HCT116 (cell line): ENCODE data around the gene OR2A12. TPM values are rescaled to one million over a fixed set of nuclear protein-coding genes. Genes with fewer than 3 reads are reported as not detected.

Experiments used
- ATAC-seq: fragments of 200-7000 bp; cut with Tn5 transposase; 2 replicates; pipeline ENCODE4 v1.9.1; 2020; ENCODE audit warnings: mild to moderate bottlenecking, moderate library complexity
- BruUV-seq: library from RNA; stranded (reverse); fragments of 400-500 nt; replicated peaks from 2 replicates; lab custom pipeline; 2021; lab: Mats Ljungman, UMichigan
- CTCF ChIA-PET: fragments of 300-600 bp; sonication (Branson Sonifier 250); formaldehyde crosslinking; loops from one replicate; lab custom pipeline; 2021; ENCODE audit warnings: antibody characterized with exemption; lab: Charles Lee
- POLR2A ChIA-PET: fragments of 300-600, 350-600 bp; sonication (Branson Sonifier 250); formaldehyde crosslinking; loops from one replicate; lab custom pipeline; 2021; ENCODE audit warnings: antibody characterized with exemption; lab: Charles Lee
- RAD21 ChIA-PET, 2 experiments: fragments of 300-600 bp; sonication (Branson Sonifier 250); formaldehyde crosslinking; loops; one replicate each; lab custom pipeline; 2023; ENCODE audit warnings: low total read pairs in 2 of 2; ENCODE audit not compliant: uncharacterized antibody in 2 of 2, unreplicated experiment in 2 of 2, low non-redundant PET in 1 of 2; lab: Charles Lee
- DNase-seq: peaks from one replicate; pipeline ENCODE4 v3.0.0-alpha.2; 2010; ENCODE audit warnings: low read depth, low spot score
- H2AFZ ChIP-seq: fragments of 200-600 bp; shearing (Covaris generic), sonication (generic); 2 replicates; pipeline ENCODE4 v1.6.1; 2017; ENCODE audit warnings: low read depth, mixed run types, mixed read lengths, antibody characterized with exemption, low read length; ENCODE audit not compliant: poor library complexity, severe bottlenecking
- H3K27ac ChIP-seq: 2 replicates; pipeline ENCODE4 v1.5.1; 2012; ENCODE audit warnings: low read depth, low read length
- H3K27me3 ChIP-seq: fragments of 200-600 bp; sonication (generic); 2 replicates; pipeline ENCODE4 v1.6.1; 2016; ENCODE audit warnings: mixed run types, low read length, mixed read lengths; ENCODE audit not compliant: insufficient read depth
- H3K36me3 ChIP-seq, 2 experiments: fragments of 200-500 bp in 1 of 2; fragments of 200-600 bp in 1 of 2; sonication (Bioruptor generic) in 1 of 2; sonication (generic) in 1 of 2; 2 replicates each; pipeline versions ENCODE4 v1.5.1 to v1.6.1; 2014 to 2016; ENCODE audit warnings: low read length in 2 of 2, inconsistent platforms in 1 of 2, mixed read lengths in 1 of 2, mixed run types in 1 of 2; ENCODE audit not compliant: insufficient read depth in 2 of 2, control insufficient read depth in 1 of 2
- H3K4me1 ChIP-seq, 2 experiments: fragments of 200-600 bp in 1 of 2; sonication (generic) in 1 of 2; 2 replicates each; pipeline versions ENCODE4 v1.5.1 to v1.6.1; 2012 to 2017; ENCODE audit warnings: low read length in 2 of 2, inconsistent platforms in 1 of 2, mild to moderate bottlenecking in 1 of 2, mixed read lengths in 1 of 2, mixed run types in 1 of 2, moderate library complexity in 1 of 2; ENCODE audit not compliant: insufficient read depth in 2 of 2, control insufficient read depth in 1 of 2
- H3K4me2 ChIP-seq: fragments of 200-600 bp; sonication (generic); 2 replicates; pipeline ENCODE4 v1.6.1; 2017; ENCODE audit warnings: mixed run types, low read length, mixed read lengths
- H3K4me3 ChIP-seq, 2 experiments: fragments of 200-600 bp in 1 of 2; sonication (generic) in 1 of 2; replicated peaks in 1 of 2; 2 replicates each; pipeline ENCODE4 v1.5.1; 2011 to 2016; ENCODE audit warnings: low read length in 2 of 2, control low read depth in 1 of 2, low read depth in 1 of 2, mild to moderate bottlenecking in 1 of 2, mixed read lengths in 1 of 2, mixed run types in 1 of 2
- H3K79me2 ChIP-seq: fragments of 200-600 bp; sonication (generic); 2 replicates; pipeline ENCODE4 v1.6.1; 2017; ENCODE audit warnings: mild to moderate bottlenecking, mixed run types, low read length, moderate library complexity, mixed read lengths; ENCODE audit not compliant: insufficient read depth
- H3K9ac ChIP-seq: fragments of 200-600 bp; sonication (generic); 2 replicates; pipeline ENCODE4 v1.6.1; 2016; ENCODE audit warnings: low read length, mixed read lengths
- H3K9me2 ChIP-seq: fragments of 200-600 bp; sonication (generic), shearing (Covaris generic); 2 replicates; pipeline ENCODE4 v1.6.1; 2017; ENCODE audit warnings: mixed run types, mild to moderate bottlenecking, moderate library complexity; ENCODE audit not compliant: insufficient read depth
- H3K9me3 ChIP-seq, 2 experiments: fragments of 200-500 bp in 1 of 2; fragments of 200-600 bp in 1 of 2; sonication (Bioruptor generic) in 1 of 2; sonication (generic) in 1 of 2; 2 replicates each; pipeline ENCODE4 v1.6.1; 2014 to 2017; ENCODE audit warnings: low read length in 2 of 2, mixed read lengths in 2 of 2, inconsistent platforms in 1 of 2, low read depth in 1 of 2, mild to moderate bottlenecking in 1 of 2, mixed run types in 1 of 2, moderate library complexity in 1 of 2; ENCODE audit not compliant: control insufficient read depth in 1 of 2, insufficient read depth in 1 of 2
- H4K20me1 ChIP-seq: fragments of 200-600 bp; sonication (generic), shearing (Covaris generic); 2 replicates; pipeline ENCODE4 v1.6.1; 2017; ENCODE audit warnings: mixed run types, mild to moderate bottlenecking, moderate library complexity; ENCODE audit not compliant: insufficient read depth
- CBX3 ChIP-seq: IDR thresholded peaks from 2 replicates; pipeline ENCODE4 v1.6.1; 2012; ENCODE audit warnings: low read depth
- ELF1 ChIP-seq: IDR thresholded peaks from 2 replicates; pipeline ENCODE4 v1.6.1; 2012; ENCODE audit warnings: low read depth, borderline replicate concordance
- EZH2 ChIP-seq: fragments of 200-600 bp; sonication (generic); IDR thresholded peaks from 2 replicates; pipeline ENCODE4 v1.6.1; 2017; ENCODE audit warnings: antibody characterized with exemption, mixed run types
- JUND ChIP-seq: IDR thresholded peaks from 2 replicates; pipeline ENCODE4 v1.6.1; 2012
- MAX ChIP-seq: IDR thresholded peaks from 2 replicates; pipeline ENCODE4 v1.6.1; 2012
- POLR2A ChIP-seq: IDR thresholded peaks from 2 replicates; pipeline ENCODE4 v1.7.0; 2011; ENCODE audit warnings: borderline replicate concordance; ENCODE audit not compliant: insufficient read depth, insufficient read length; ENCODE audit errors: extremely low read depth
- RAD21 ChIP-seq: IDR thresholded peaks from 2 replicates; pipeline ENCODE4 v1.6.1; 2012; ENCODE audit warnings: low read depth, mild to moderate bottlenecking
- SIN3A ChIP-seq: IDR thresholded peaks from 2 replicates; pipeline ENCODE4 v1.6.1; 2012; ENCODE audit warnings: low read depth
- SRF ChIP-seq: IDR thresholded peaks from 2 replicates; pipeline ENCODE4 v1.6.1; 2012; ENCODE audit warnings: low read depth
- TCF7L2 ChIP-seq: IDR thresholded peaks from 2 replicates; pipeline ENCODE4 v1.7.0; 2011; ENCODE audit warnings: borderline replicate concordance, inconsistent platforms; ENCODE audit not compliant: insufficient read depth, insufficient read length; ENCODE audit errors: extremely low read depth
- ZBTB33 ChIP-seq: IDR thresholded peaks from 2 replicates; pipeline ENCODE4 v1.6.1; 2011; ENCODE audit warnings: mild to moderate bottlenecking, low read length, moderate library complexity; ENCODE audit not compliant: insufficient replicate concordance; ENCODE audit errors: extremely low read depth
- ZFX ChIP-seq: fragments of 450-650 bp; IDR thresholded peaks from 2 replicates; pipeline ENCODE4 v1.6.1; 2017
- ZNF274 ChIP-seq: fragments of 200-500 bp; sonication (Bioruptor generic); IDR thresholded peaks from 2 replicates; pipeline ENCODE4 v1.6.1; 2014; ENCODE audit warnings: mild to moderate bottlenecking, low read depth, low read length, inconsistent platforms
- intact Hi-C: fragments of 100-400 bp; cut with micrococcal nuclease; formaldehyde crosslinking; loops from 2 replicates; pipeline ENCODE4 v1.10.0; 2022
- total RNA-seq: library from RNA; stranded (reverse); gene quantifications from one replicate; pipeline ENCODE4 v1.2.1, GENCODE V29; 2021; ENCODE audit not compliant: unreplicated experiment

OR2A12 gene
- total RNA-seq, 1 experiment from 2014 or later = not detected

DNA sequence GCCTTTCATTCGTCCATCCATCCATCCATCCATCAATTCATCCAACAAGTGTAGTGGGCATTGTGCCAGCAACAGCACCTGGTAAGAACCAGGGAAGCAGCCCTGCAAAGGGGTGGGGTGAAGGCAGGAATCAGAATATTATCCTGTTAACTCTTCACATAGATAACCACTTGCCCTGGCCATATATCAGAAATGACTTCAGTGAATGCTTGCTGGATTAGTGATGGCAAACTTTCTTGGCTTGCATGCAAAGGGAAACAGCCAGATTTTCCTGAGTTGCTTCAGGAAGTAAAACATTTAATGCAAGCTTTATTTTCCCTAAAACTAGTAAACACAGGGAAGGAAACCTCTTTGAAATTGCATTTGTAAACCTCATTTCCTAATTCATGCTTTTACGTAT lies 36.6 kb upstream of the OR2A12 start:
- DNase-seq = no peak
- H3K4me3 ChIP-seq = no peak overlapping the region
- intact Hi-C loops = no loop called here
- H4K20me1 ChIP-seq = no peaks in the 10 kb centered on the region
- no peaks in the 10 kb centered on the region for H3K9me3 ChIP-seq
- H3K79me2 ChIP-seq = no peaks in the 10 kb centered on the region
- ChIA-PET POLR2A (no interaction called here), RAD21 (no interaction called here), CTCF (no interaction called here)
- H3K9me2 ChIP-seq = no peaks in the 10 kb centered on the region
- H2AFZ ChIP-seq = no peak overlapping the region
- H3K27ac ChIP-seq = no peak overlapping the region
- H3K36me3 ChIP-seq = no peaks in the 10 kb centered on the region
- BruUV-seq = no TSS peak
- no peak overlapping the region for H3K9ac ChIP-seq
- no peak for ATAC-seq
- no peaks in the 10 kb centered on the region for H3K27me3 ChIP-seq
- no peaks in the 10 kb centered on the region for H3K4me1 ChIP-seq
- TF ChIP-seq JUND (no peak), TCF7L2 (no peak), MAX (no peak), ZNF274 (no peak), ZBTB33 (no peak), POLR2A (no peak), EZH2 (no peak), SIN3A (no peak), CBX3 (no peak), ZFX (no peak), SRF (no peak), ELF1 (no peak), RAD21 (no peak)
- H3K4me2 ChIP-seq = no peak overlapping the region
